Fibroblast of skin of abdomen (primary cell): ENCODE data around the gene PPP2R3B.

Experiments
- DNase-seq: peaks from one replicate; pipeline ENCODE4 v3.0.0-alpha.2; 2013

Gene PPP2R3B

GRCh38 chrX:292900-293897 is 93.5 kb downstream of the PPP2R3B start:
- DNase-seq: no peak

DNA sequence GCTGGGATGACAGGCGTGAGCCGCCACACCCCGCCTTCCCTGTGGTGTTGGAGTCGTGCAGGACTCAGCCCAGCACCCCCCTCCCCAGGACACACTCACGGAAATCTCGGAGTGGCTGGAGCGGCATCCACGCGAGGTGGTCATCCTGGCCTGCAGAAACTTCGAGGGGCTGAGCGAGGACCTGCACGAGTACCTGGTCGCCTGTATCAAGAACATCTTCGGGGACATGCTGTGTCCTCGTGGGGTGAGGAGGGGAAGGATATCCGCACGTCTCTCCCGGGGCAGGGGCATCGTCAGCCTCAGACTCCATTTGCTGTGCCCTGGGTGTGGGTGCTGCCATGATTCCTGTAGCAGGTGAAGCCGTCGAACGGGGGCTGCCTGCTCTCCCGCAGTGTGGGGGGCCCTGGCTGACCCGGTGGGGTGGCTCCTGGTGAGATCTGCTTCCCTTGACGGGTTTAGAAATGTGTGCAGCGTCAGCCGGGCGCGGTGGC is 95.3 kb downstream of the PPP2R3B start:
- DNase-seq: no peak

GRCh38 chrX:290476-291166 is 96.1 kb downstream of the PPP2R3B start:
- DNase-seq: no peak

- DNase-seq: no peak
Observed at GRCh38 chrX:288561-288991, 98.1 kb downstream of the PPP2R3B start.

- no peak for DNase-seq
Observed at GRCh38 chrX:287670-288069, 99.0 kb downstream of the PPP2R3B start.

DNA sequence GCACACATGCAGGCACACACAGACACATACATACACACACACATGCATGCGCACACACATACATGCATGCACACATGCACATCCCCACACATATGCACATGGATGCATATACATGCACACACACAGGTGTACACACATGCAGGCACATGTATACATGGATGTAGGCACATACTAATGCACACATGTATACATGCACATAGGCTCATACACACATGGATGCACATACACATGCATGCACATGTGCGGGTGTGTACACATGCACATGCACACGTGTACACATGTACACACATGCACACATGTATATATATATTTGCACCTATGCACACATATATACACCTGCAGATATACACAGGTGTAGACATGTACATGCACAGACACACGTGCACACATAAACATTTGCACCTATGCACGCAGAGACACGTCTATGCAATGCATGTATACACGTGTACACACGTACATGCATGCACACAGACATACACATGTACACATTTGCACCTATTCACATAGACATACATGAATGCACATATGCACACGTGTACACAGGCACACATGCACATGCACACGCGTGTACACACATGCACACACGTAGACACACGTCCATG is 101.5 kb downstream of the PPP2R3B start:
- no peak for DNase-seq
